ENCODE data around the gene ISYNA1. TPM values are rescaled to one million over a fixed set of nuclear protein-coding genes. Genes with fewer than 3 reads are reported as not detected.

Gene ISYNA1
- total RNA-seq, 1 experiment from 2014 or later = 236 TPM

DNA sequence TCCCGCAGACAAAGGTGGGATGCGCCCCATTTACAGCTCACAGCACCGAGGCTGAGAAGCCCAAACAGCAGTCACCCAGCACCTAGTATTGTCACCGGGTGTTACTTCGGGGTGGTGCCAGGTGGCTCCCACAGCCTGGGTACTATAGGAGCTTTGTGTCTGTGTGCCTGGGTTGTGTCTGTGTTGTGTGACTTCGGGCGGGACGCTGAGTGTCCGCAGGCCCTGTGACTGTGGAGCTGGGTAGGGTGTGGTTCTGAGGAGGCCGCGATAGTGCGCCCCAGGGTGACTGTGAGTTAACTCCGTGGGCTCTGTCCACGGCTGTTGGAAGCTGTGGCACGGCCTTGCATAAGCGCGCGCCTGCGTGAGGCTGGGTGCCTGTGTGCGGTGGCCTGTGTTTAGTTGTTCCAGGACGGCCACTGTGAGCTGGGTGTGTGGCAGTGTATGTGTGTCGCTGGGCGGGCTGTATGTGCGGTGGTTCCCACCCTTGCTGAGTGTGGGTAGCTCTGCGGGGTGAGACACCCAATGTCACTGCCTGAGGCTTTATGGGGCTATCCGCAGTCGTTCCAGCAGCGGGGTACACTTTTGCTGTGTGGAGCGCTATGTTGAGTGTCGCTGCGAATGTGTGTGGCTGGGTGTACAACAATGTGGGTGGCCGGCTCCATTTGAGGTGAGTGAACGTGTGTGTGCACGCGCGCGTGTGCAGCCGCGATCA is 19.3 kb downstream of the ISYNA1 start:
- CTCF ChIA-PET = interaction anchor here (0.6 to 9.7 kb wide), 26 partner anchors 8 to 379 kb away, joined by 3 to 94 read pairs (median 4); partner anchors contain the start of genes GDF15, LSM4 and REX1BD
- H3K4me3 Mint-ChIP-seq = peak overlapping the region; percentile 66
- H3K27me3 Mint-ChIP-seq (ENCODE audit: low read depth) = peaks cover 32% of the 10 kb centered on the region
- ATAC-seq (no peak), DNase-seq (ENCODE audit: low spot score) (no peak)
- no peaks in the 10 kb centered on the region for H3K9me3 Mint-ChIP-seq
- H3K27ac Mint-ChIP-seq = no peak overlapping the region
- no peak for TF ChIP-seq MXD4 (CRISPR knock-in tag; IDR thresholded peaks at IDR 0.05; ENCODE audit: borderline replicate concordance)
- TF ChIP-seq, protein P1, sequence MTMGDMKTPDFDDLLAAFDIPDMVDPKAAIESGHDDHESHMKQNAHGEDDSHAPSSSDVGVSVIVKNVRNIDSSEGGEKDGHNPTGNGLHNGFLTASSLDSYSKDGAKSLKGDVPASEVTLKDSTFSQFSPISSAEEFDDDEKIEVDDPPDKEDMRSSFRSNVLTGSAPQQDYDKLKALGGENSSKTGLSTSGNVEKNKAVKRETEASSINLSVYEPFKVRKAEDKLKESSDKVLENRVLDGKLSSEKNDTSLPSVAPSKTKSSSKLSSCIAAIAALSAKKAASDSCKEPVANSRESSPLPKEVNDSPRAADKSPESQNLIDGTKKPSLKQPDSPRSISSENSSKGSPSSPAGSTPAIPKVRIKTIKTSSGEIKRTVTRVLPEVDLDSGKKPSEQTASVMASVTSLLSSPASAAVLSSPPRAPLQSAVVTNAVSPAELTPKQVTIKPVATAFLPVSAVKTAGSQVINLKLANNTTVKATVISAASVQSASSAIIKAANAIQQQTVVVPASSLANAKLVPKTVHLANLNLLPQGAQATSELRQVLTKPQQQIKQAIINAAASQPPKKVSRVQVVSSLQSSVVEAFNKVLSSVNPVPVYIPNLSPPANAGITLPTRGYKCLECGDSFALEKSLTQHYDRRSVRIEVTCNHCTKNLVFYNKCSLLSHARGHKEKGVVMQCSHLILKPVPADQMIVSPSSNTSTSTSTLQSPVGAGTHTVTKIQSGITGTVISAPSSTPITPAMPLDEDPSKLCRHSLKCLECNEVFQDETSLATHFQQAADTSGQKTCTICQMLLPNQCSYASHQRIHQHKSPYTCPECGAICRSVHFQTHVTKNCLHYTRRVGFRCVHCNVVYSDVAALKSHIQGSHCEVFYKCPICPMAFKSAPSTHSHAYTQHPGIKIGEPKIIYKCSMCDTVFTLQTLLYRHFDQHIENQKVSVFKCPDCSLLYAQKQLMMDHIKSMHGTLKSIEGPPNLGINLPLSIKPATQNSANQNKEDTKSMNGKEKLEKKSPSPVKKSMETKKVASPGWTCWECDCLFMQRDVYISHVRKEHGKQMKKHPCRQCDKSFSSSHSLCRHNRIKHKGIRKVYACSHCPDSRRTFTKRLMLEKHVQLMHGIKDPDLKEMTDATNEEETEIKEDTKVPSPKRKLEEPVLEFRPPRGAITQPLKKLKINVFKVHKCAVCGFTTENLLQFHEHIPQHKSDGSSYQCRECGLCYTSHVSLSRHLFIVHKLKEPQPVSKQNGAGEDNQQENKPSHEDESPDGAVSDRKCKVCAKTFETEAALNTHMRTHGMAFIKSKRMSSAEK (CRISPR knock-in tag; IDR thresholded peaks at IDR 0.05; ENCODE audit: borderline replicate concordance) = no peak
- no peak for TF ChIP-seq RELA (CRISPR knock-in tag; IDR thresholded peaks at IDR 0.05; ENCODE audit: borderline replicate concordance)
- TF ChIP-seq ZNF317 (CRISPR knock-in tag; IDR thresholded peaks at IDR 0.05; ENCODE audit: borderline replicate concordance, low read depth) = no peak
- no peak for TF ChIP-seq CDX4 (CRISPR knock-in tag; IDR thresholded peaks at IDR 0.05; ENCODE audit: borderline replicate concordance)
- no peak for TF ChIP-seq EMX1 (CRISPR knock-in tag; IDR thresholded peaks at IDR 0.05)
- TF ChIP-seq, protein P2, sequence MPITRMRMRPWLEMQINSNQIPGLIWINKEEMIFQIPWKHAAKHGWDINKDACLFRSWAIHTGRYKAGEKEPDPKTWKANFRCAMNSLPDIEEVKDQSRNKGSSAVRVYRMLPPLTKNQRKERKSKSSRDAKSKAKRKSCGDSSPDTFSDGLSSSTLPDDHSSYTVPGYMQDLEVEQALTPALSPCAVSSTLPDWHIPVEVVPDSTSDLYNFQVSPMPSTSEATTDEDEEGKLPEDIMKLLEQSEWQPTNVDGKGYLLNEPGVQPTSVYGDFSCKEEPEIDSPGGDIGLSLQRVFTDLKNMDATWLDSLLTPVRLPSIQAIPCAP (CRISPR knock-in tag; IDR thresholded peaks at IDR 0.05) = no peak
- TF ChIP-seq, protein P3, sequence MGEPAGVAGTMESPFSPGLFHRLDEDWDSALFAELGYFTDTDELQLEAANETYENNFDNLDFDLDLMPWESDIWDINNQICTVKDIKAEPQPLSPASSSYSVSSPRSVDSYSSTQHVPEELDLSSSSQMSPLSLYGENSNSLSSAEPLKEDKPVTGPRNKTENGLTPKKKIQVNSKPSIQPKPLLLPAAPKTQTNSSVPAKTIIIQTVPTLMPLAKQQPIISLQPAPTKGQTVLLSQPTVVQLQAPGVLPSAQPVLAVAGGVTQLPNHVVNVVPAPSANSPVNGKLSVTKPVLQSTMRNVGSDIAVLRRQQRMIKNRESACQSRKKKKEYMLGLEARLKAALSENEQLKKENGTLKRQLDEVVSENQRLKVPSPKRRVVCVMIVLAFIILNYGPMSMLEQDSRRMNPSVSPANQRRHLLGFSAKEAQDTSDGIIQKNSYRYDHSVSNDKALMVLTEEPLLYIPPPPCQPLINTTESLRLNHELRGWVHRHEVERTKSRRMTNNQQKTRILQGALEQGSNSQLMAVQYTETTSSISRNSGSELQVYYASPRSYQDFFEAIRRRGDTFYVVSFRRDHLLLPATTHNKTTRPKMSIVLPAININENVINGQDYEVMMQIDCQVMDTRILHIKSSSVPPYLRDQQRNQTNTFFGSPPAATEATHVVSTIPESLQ (CRISPR knock-in tag; IDR thresholded peaks at IDR 0.05) = no peak
- TF ChIP-seq, protein P4, sequence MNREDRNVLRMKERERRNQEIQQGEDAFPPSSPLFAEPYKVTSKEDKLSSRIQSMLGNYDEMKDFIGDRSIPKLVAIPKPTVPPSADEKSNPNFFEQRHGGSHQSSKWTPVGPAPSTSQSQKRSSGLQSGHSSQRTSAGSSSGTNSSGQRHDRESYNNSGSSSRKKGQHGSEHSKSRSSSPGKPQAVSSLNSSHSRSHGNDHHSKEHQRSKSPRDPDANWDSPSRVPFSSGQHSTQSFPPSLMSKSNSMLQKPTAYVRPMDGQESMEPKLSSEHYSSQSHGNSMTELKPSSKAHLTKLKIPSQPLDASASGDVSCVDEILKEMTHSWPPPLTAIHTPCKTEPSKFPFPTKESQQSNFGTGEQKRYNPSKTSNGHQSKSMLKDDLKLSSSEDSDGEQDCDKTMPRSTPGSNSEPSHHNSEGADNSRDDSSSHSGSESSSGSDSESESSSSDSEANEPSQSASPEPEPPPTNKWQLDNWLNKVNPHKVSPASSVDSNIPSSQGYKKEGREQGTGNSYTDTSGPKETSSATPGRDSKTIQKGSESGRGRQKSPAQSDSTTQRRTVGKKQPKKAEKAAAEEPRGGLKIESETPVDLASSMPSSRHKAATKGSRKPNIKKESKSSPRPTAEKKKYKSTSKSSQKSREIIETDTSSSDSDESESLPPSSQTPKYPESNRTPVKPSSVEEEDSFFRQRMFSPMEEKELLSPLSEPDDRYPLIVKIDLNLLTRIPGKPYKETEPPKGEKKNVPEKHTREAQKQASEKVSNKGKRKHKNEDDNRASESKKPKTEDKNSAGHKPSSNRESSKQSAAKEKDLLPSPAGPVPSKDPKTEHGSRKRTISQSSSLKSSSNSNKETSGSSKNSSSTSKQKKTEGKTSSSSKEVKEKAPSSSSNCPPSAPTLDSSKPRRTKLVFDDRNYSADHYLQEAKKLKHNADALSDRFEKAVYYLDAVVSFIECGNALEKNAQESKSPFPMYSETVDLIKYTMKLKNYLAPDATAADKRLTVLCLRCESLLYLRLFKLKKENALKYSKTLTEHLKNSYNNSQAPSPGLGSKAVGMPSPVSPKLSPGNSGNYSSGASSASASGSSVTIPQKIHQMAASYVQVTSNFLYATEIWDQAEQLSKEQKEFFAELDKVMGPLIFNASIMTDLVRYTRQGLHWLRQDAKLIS (CRISPR knock-in tag; IDR thresholded peaks at IDR 0.05; ENCODE audit: borderline replicate concordance) = no peak
- no peak for TF ChIP-seq TP53 (CRISPR knock-in tag; IDR thresholded peaks at IDR 0.05)
- no peak for TF ChIP-seq NFE2L1 (CRISPR knock-in tag; IDR thresholded peaks at IDR 0.05)
- TF ChIP-seq, protein P5, sequence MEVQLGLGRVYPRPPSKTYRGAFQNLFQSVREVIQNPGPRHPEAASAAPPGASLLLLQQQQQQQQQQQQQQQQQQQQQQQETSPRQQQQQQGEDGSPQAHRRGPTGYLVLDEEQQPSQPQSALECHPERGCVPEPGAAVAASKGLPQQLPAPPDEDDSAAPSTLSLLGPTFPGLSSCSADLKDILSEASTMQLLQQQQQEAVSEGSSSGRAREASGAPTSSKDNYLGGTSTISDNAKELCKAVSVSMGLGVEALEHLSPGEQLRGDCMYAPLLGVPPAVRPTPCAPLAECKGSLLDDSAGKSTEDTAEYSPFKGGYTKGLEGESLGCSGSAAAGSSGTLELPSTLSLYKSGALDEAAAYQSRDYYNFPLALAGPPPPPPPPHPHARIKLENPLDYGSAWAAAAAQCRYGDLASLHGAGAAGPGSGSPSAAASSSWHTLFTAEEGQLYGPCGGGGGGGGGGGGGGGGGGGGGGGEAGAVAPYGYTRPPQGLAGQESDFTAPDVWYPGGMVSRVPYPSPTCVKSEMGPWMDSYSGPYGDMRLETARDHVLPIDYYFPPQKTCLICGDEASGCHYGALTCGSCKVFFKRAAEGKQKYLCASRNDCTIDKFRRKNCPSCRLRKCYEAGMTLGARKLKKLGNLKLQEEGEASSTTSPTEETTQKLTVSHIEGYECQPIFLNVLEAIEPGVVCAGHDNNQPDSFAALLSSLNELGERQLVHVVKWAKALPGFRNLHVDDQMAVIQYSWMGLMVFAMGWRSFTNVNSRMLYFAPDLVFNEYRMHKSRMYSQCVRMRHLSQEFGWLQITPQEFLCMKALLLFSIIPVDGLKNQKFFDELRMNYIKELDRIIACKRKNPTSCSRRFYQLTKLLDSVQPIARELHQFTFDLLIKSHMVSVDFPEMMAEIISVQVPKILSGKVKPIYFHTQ (CRISPR knock-in tag; IDR thresholded peaks at IDR 0.05) = no peak
- H3K36me3 Mint-ChIP-seq = no peaks in the 10 kb centered on the region
- peaks cover 27% of the 10 kb centered on the region for H3K4me1 Mint-ChIP-seq
- POLR2A ChIA-PET = interaction anchor here (0.6 to 3.0 kb wide), 5 partner anchors 10 to 475 kb away, joined by 3 to 12 read pairs (median 7); no protein-coding TSS in a partner anchor

All from WTC11 (cell line).